ENCODE results near the gene HOXC10. TPM values are rescaled to one million over a fixed set of nuclear protein-coding genes. Genes with fewer than 3 reads are reported as not detected.

Gene HOXC10
- total RNA-seq, 2 experiments from 2014 or later: not detected

- Mint-ChIP-seq H3K27me3 (peaks cover 90% of the 10 kb centered on the region), H3K27ac (peak within 1 kb of the TSS; percentile 70), H3K9me3 (ENCODE audit: low read depth) (no peaks in the 10 kb centered on the region), H3K4me1 (peaks cover 8% of the 10 kb centered on the region), H3K36me3 (peaks cover 5% of the 10 kb centered on the region), H3K4me3 (no peak within 1 kb of the TSS)
- CTCF ChIA-PET: interaction anchor here (0.8 to 2.1 kb wide), 2 partner anchors 12 to 19 kb away, joined by 3 to 8 read pairs; partner anchors contain the start of gene HOXC10
- DNase-seq: no peak
- ATAC-seq: no peak
Observed at GRCh38 chr12:53972722-53973235, 12.2 kb upstream of the HOXC10 start, which contains the start of gene HOXC11. TSS of gene HOXC11 (plus strand) at chr12:53973126. CDS start at chr12:53973242, 116 bp downstream.

- no peak for ATAC-seq
- peak overlapping the region; percentile 70 for H3K27ac Mint-ChIP-seq
Observed at GRCh38 chr12:53973236-53974042, 11.5 kb upstream of the HOXC10 start.

GRCh38 chr12:53974084-53975063, 10.6 kb upstream of the HOXC10 start, which contains the start of gene HOTAIR:
TSS of gene HOTAIR (minus strand) at chr12:53974954.
- DNase-seq (no peak), ATAC-seq (no peak)
- H3K4me3 Mint-ChIP-seq: no peak within 1 kb of the TSS
- H3K9me3 Mint-ChIP-seq (ENCODE audit: low read depth): no peaks in the 10 kb centered on the region
- H3K27me3 Mint-ChIP-seq: peaks cover 90% of the 10 kb centered on the region
- peaks cover 8% of the 10 kb centered on the region for H3K4me1 Mint-ChIP-seq
- H3K36me3 Mint-ChIP-seq: peaks cover 5% of the 10 kb centered on the region
- CTCF ChIA-PET: no interaction called here
- peak within 1 kb of the TSS; percentile 69 for H3K27ac Mint-ChIP-seq

More at GRCh38 chr12:53973236-53974042, 11.5 kb upstream of the HOXC10 start:
- Mint-ChIP-seq H3K9me3 (ENCODE audit: low read depth) (no peaks in the 10 kb centered on the region), H3K36me3 (peaks cover 5% of the 10 kb centered on the region), H3K4me3 (no peak overlapping the region), H3K27me3 (peaks cover 90% of the 10 kb centered on the region), H3K4me1 (peaks cover 8% of the 10 kb centered on the region)
- CTCF ChIA-PET: interaction anchor here (0.8 to 2.1 kb wide), 2 partner anchors 12 to 19 kb away, joined by 3 to 8 read pairs; partner anchors contain the start of gene HOXC10
- DNase-seq: no peak

GRCh38 chr12:53975064-53975471, 9.9 kb upstream of the HOXC10 start:
- no peak overlapping the region for H3K4me3 Mint-ChIP-seq
- H3K9me3 Mint-ChIP-seq (ENCODE audit: low read depth): no peaks in the 10 kb centered on the region
- peaks cover 8% of the 10 kb centered on the region for H3K4me1 Mint-ChIP-seq
- CTCF ChIA-PET: no interaction called here
- peaks cover 90% of the 10 kb centered on the region for H3K27me3 Mint-ChIP-seq
- no peak overlapping the region for H3K27ac Mint-ChIP-seq
- peaks cover 5% of the 10 kb centered on the region for H3K36me3 Mint-ChIP-seq
- ATAC-seq (no peak), DNase-seq (no peak)

- no peak for DNase-seq
- peaks cover 5% of the 10 kb centered on the region for H3K36me3 Mint-ChIP-seq
- no peaks in the 10 kb centered on the region for H3K9me3 Mint-ChIP-seq (ENCODE audit: low read depth)
- H3K27ac Mint-ChIP-seq: peak overlapping the region; percentile 69
- H3K27me3 Mint-ChIP-seq: peaks cover 90% of the 10 kb centered on the region
- CTCF ChIA-PET: interaction anchor here (0.7 kb wide), 1 partner anchor 21 kb away, joined by 3 read pairs; the partner anchor contains the start of gene HOXC12
- no peak for ATAC-seq
- no peak overlapping the region for H3K4me3 Mint-ChIP-seq
- H3K4me1 Mint-ChIP-seq: peaks cover 8% of the 10 kb centered on the region
Observed at GRCh38 chr12:53975479-53976152, 9.3 kb upstream of the HOXC10 start.

GRCh38 chr12:53976172-53976822, 8.6 kb upstream of the HOXC10 start:
- Mint-ChIP-seq H3K4me1 (peaks cover 8% of the 10 kb centered on the region), H3K27ac (no peak overlapping the region), H3K4me3 (no peak overlapping the region), H3K36me3 (peaks cover 5% of the 10 kb centered on the region), H3K27me3 (peaks cover 90% of the 10 kb centered on the region), H3K9me3 (ENCODE audit: low read depth) (no peaks in the 10 kb centered on the region)
- CTCF ChIA-PET: interaction anchor here (0.7 kb wide), 1 partner anchor 22 kb away, joined by 3 read pairs; the partner anchor contains the start of gene HOXC12
- ATAC-seq (no peak), DNase-seq (no peak)

GRCh38 chr12:53976823-53977595, 7.9 kb upstream of the HOXC10 start:
- no peak for ATAC-seq
- no peaks in the 10 kb centered on the region for H3K9me3 Mint-ChIP-seq (ENCODE audit: low read depth)
- no peak overlapping the region for H3K27ac Mint-ChIP-seq
- no peak for DNase-seq
- H3K36me3 Mint-ChIP-seq: peaks cover 5% of the 10 kb centered on the region
- CTCF ChIA-PET: no interaction called here
- peaks cover 8% of the 10 kb centered on the region for H3K4me1 Mint-ChIP-seq
- H3K4me3 Mint-ChIP-seq: no peak overlapping the region
- peaks cover 90% of the 10 kb centered on the region for H3K27me3 Mint-ChIP-seq

GRCh38 chr12:53977596-53978445, 7.1 kb upstream of the HOXC10 start:
- Mint-ChIP-seq H3K4me1 (peaks cover 8% of the 10 kb centered on the region), H3K4me3 (no peak overlapping the region), H3K27me3 (peaks cover 90% of the 10 kb centered on the region), H3K27ac (no peak overlapping the region), H3K36me3 (peaks cover 5% of the 10 kb centered on the region), H3K9me3 (ENCODE audit: low read depth) (no peaks in the 10 kb centered on the region)
- DNase-seq (no peak), ATAC-seq (no peak)
- CTCF ChIA-PET: no interaction called here

GRCh38 chr12:53978477-53979356, 6.2 kb upstream of the HOXC10 start:
- Mint-ChIP-seq H3K4me3 (no peak overlapping the region), H3K27ac (no peak overlapping the region), H3K36me3 (peaks cover 2% of the 10 kb centered on the region), H3K27me3 (peaks cover 92% of the 10 kb centered on the region), H3K4me1 (peaks cover 4% of the 10 kb centered on the region), H3K9me3 (ENCODE audit: low read depth) (no peaks in the 10 kb centered on the region)
- CTCF ChIA-PET: interaction anchor here (1.1 kb wide), 1 partner anchor 13 kb away, joined by 3 read pairs; no protein-coding TSS in a partner anchor
- ATAC-seq: no peak
- no peak for DNase-seq

GRCh38 chr12:53980104-53980801, 4.7 kb upstream of the HOXC10 start:
- Mint-ChIP-seq H3K4me3 (no peak overlapping the region), H3K4me1 (peaks cover 9% of the 10 kb centered on the region), H3K27me3 (peaks cover 96% of the 10 kb centered on the region), H3K27ac (no peak overlapping the region), H3K9me3 (ENCODE audit: low read depth) (no peaks in the 10 kb centered on the region), H3K36me3 (peaks cover 2% of the 10 kb centered on the region)
- DNase-seq: no peak
- no peak for ATAC-seq
- CTCF ChIA-PET: no interaction called here
